ENCODE results near the gene TMEM250. TPM values are rescaled to one million over a fixed set of nuclear protein-coding genes. Genes with fewer than 3 reads are reported as not detected.

Gene TMEM250
- total RNA-seq, 3 donors from 2014 or later (not counting 1 experiment from before 2014, with no cell fraction given) = 19.5 to 34.3 (median 33.6) TPM

GRCh38 chr9:136086951-136087740, 31.5 kb downstream of the TMEM250 start:
- H3K4me3 ChIP-seq (ENCODE audit: low read length) = no peak overlapping the region
- Mint-ChIP-seq H3K9me3 (no peaks in the 10 kb centered on the region), H3K27me3 (ENCODE audit: low read depth in 2 of 2) (no peaks in the 10 kb centered on the region), H3K36me3 (no peaks in the 10 kb centered on the region), H3K4me3 (no peak overlapping the region), H3K27ac (peak overlapping the region in 1 of 2 donors; percentile 67), H3K4me1 (peaks cover 17 to 28% of the 10 kb centered on the region in 2 donors)
- WGBS (ENCODE audit: insufficient coverage) = 85% methylated on average over 21 of the region's 21 CpGs
- H3K27me3 ChIP-seq (ENCODE audit: control insufficient read depth, insufficient read depth, low read length) = no peaks in the 10 kb centered on the region
- TF ChIP-seq CTCF (IDR thresholded peaks at IDR 0.05) = no peak
- intact Hi-C loops (cut with micrococcal nuclease) = no loop called here
- H3K36me3 ChIP-seq (ENCODE audit: control insufficient read depth, insufficient read depth, low read length) = no peaks in the 10 kb centered on the region
- H3K27ac ChIP-seq (ENCODE audit: low read length) = no peak overlapping the region
- no peak for DNase-seq
- H3K4me1 ChIP-seq (ENCODE audit: control insufficient read depth, insufficient read depth, low read length) = peaks cover 28% of the 10 kb centered on the region
- ATAC-seq = no peak
- H3K9me3 ChIP-seq (ENCODE audit: control insufficient read depth, insufficient read depth, low read length) = no peaks in the 10 kb centered on the region

GRCh38 chr9:136086213-136086881, 32.3 kb downstream of the TMEM250 start:
- WGBS (ENCODE audit: insufficient coverage) = 79% methylated on average over 24 of the region's 24 CpGs
- H3K4me3 ChIP-seq (ENCODE audit: low read length) = no peak overlapping the region
- no peak for TF ChIP-seq CTCF (IDR thresholded peaks at IDR 0.05)
- no peaks in the 10 kb centered on the region for H3K9me3 Mint-ChIP-seq
- H3K4me1 Mint-ChIP-seq = peaks cover 17 to 20% of the 10 kb centered on the region in 2 donors
- H3K27me3 Mint-ChIP-seq (ENCODE audit: low read depth in 2 of 2) = no peaks in the 10 kb centered on the region
- no peaks in the 10 kb centered on the region for H3K27me3 ChIP-seq (ENCODE audit: control insufficient read depth, insufficient read depth, low read length)
- no peaks in the 10 kb centered on the region for H3K9me3 ChIP-seq (ENCODE audit: control insufficient read depth, insufficient read depth, low read length)
- intact Hi-C loops (cut with micrococcal nuclease) = no loop called here
- DNase-seq = no peak
- no peak overlapping the region for H3K4me3 Mint-ChIP-seq
- no peak for ATAC-seq
- H3K27ac Mint-ChIP-seq = peak overlapping the region in 1 of 2 donors; percentile 67
- H3K36me3 ChIP-seq (ENCODE audit: control insufficient read depth, insufficient read depth, low read length) = no peaks in the 10 kb centered on the region
- no peak overlapping the region for H3K27ac ChIP-seq (ENCODE audit: low read length)
- peaks cover 28% of the 10 kb centered on the region for H3K4me1 ChIP-seq (ENCODE audit: control insufficient read depth, insufficient read depth, low read length)
- H3K36me3 Mint-ChIP-seq = no peaks in the 10 kb centered on the region

GRCh38 chr9:136085815-136086212, 32.9 kb downstream of the TMEM250 start:
- H3K4me3 Mint-ChIP-seq = no peak overlapping the region
- H3K36me3 Mint-ChIP-seq = no peaks in the 10 kb centered on the region
- intact Hi-C loops (cut with micrococcal nuclease) = no loop called here
- H3K27ac ChIP-seq (ENCODE audit: low read length) = no peak overlapping the region
- H3K36me3 ChIP-seq (ENCODE audit: control insufficient read depth, insufficient read depth, low read length) = no peaks in the 10 kb centered on the region
- H3K27me3 ChIP-seq (ENCODE audit: control insufficient read depth, insufficient read depth, low read length) = no peaks in the 10 kb centered on the region
- H3K4me1 ChIP-seq (ENCODE audit: control insufficient read depth, insufficient read depth, low read length) = peaks cover 25% of the 10 kb centered on the region
- no peak for DNase-seq
- H3K9me3 ChIP-seq (ENCODE audit: control insufficient read depth, insufficient read depth, low read length) = no peaks in the 10 kb centered on the region
- H3K27ac Mint-ChIP-seq = no peak overlapping the region
- peaks cover 17 to 19% of the 10 kb centered on the region in 2 donors for H3K4me1 Mint-ChIP-seq
- no peak for ATAC-seq
- H3K27me3 Mint-ChIP-seq (ENCODE audit: low read depth in 2 of 2) = no peaks in the 10 kb centered on the region
- TF ChIP-seq CTCF (IDR thresholded peaks at IDR 0.05) = no peak
- no peaks in the 10 kb centered on the region for H3K9me3 Mint-ChIP-seq
- 93% methylated on average over 16 of the region's 16 CpGs for WGBS (ENCODE audit: insufficient coverage)
- no peak overlapping the region for H3K4me3 ChIP-seq (ENCODE audit: low read length)

Measured in natural killer cell (primary cell).